Measurements from ENCODE around the gene CD300C. TPM values are rescaled to one million over a fixed set of nuclear protein-coding genes. Genes with fewer than 3 reads are reported as not detected.

CD300C gene
- total RNA-seq, 4 donors from 2014 or later = 0.15 to 1.5 (median 0.75) TPM

DNA sequence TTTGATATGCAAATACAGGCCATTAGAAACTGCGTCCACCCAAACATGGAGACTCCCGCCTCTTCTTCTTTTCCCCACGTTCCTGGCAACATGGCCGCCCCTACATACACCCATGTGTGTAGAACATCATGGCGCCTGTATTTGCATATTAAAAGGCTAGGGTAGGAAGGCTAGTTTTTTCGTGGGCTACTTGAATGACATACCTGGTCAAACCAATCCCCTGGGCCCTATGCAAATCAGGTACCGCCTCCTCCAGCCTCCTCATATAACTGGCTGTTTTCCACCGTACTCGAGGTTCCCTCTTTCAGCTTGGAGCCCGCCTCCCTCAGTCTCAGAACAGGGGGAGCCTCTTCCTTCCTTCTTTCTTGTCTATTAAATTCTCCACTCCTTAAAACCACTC is 13.8 kb downstream of the CD300C start:
- intact Hi-C loops (cut with DNase I; ENCODE audit: low total_unique reads) = no loop called here
- WGBS, 2 donors = 54 to 61% methylated on average over 10 of the region's 10 CpGs
- H3K4me3 ChIP-seq (ENCODE audit: low read depth, poor library complexity, severe bottlenecking) = no peak overlapping the region
- peak; percentile 69 to 88 for DNase-seq (ENCODE audit: low spot score in 2 of 2)
- no peak for TF ChIP-seq POLR2A (IDR thresholded peaks at IDR 0.05)
- TF ChIP-seq, protein P1, sequence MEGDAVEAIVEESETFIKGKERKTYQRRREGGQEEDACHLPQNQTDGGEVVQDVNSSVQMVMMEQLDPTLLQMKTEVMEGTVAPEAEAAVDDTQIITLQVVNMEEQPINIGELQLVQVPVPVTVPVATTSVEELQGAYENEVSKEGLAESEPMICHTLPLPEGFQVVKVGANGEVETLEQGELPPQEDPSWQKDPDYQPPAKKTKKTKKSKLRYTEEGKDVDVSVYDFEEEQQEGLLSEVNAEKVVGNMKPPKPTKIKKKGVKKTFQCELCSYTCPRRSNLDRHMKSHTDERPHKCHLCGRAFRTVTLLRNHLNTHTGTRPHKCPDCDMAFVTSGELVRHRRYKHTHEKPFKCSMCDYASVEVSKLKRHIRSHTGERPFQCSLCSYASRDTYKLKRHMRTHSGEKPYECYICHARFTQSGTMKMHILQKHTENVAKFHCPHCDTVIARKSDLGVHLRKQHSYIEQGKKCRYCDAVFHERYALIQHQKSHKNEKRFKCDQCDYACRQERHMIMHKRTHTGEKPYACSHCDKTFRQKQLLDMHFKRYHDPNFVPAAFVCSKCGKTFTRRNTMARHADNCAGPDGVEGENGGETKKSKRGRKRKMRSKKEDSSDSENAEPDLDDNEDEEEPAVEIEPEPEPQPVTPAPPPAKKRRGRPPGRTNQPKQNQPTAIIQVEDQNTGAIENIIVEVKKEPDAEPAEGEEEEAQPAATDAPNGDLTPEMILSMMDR (IDR thresholded peaks at IDR 0.05) = no peak

DNA sequence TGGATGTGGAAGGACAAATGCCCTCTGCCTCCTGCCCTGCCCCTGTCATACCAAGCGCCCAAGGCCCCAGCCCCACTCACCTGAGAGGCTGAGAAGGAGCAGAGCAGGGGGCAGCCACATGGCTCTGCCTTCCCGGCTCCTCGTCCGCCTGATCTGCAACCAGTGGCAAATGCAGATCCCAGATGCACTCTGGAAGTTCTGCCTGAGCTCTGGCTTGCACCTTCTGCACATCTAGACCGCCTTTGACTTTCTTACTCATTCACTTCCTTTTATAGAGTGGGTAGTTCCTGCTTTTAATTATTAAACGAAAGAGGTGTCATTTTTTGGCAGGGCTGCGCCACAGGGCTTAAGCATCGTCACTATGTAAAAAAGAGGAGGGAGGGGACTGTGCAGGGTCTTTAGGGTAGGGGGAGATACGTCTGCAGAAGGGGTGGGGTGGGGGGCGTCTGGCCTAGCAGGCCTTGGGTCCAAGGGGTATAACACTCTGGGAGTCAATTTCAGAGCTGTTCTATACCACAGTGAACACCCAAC is 14.6 kb downstream of the CD300C start, which contains the start of gene CD300LB:
Gene CD300LB (minus strand): TSS at position 245 of the 531 bp plus-strand sequence. CDS start 125 bp downstream, at position 120.
- no peak within 1 kb of the TSS for H3K4me3 ChIP-seq (ENCODE audit: low read depth, poor library complexity, severe bottlenecking)
- TF ChIP-seq, protein P1 (IDR thresholded peaks at IDR 0.05) = no peak
- no peak for TF ChIP-seq POLR2A (IDR thresholded peaks at IDR 0.05)
- intact Hi-C loops (cut with DNase I; ENCODE audit: low total_unique reads) = no loop called here
- 55 to 65% methylated on average over 10 of the region's 10 CpGs for WGBS, 2 donors
- peak in 1 of 2 donors; percentile 50 for DNase-seq (ENCODE audit: low spot score in 2 of 2)

DNA sequence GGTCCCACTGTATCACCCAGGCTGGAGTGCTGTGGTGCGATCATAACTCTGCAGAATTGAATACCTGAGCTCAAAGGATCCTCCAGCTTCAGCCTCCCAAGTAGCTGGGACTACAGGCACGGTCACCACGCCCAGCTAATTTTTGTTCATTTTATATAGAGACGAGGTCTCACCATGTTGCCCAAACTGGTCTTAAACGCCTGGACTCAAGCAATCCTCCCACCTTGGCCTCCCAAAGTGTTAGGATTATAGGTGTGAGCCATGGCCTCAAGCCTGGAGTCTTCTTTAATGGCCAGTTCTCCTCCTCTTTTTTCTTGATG is 15.1 kb downstream of the CD300C start:
- no peak overlapping the region for H3K4me3 ChIP-seq (ENCODE audit: low read depth, poor library complexity, severe bottlenecking)
- 72 to 78% methylated on average over 5 of the region's 5 CpGs for WGBS, 2 donors
- TF ChIP-seq, protein P1 (IDR thresholded peaks at IDR 0.05) = no peak
- TF ChIP-seq POLR2A (IDR thresholded peaks at IDR 0.05) = no peak
- peak in 1 of 2 donors; percentile 56 for DNase-seq (ENCODE audit: low spot score in 2 of 2)
- intact Hi-C loops (cut with DNase I; ENCODE audit: low total_unique reads) = no loop called here

GRCh38 chr17:74529243-74529642 is 16.7 kb downstream of the CD300C start:
- WGBS, 2 donors = 81 to 83% methylated on average over 5 of the region's 5 CpGs
- no peak overlapping the region for H3K4me3 ChIP-seq (ENCODE audit: low read depth, poor library complexity, severe bottlenecking)
- intact Hi-C loops (cut with DNase I; ENCODE audit: low total_unique reads) = no loop called here
- peak in 1 of 2 donors; percentile 26 for DNase-seq (ENCODE audit: low spot score in 2 of 2)
- TF ChIP-seq, protein P1 (IDR thresholded peaks at IDR 0.05) = no peak
- TF ChIP-seq POLR2A (IDR thresholded peaks at IDR 0.05) = no peak

DNA sequence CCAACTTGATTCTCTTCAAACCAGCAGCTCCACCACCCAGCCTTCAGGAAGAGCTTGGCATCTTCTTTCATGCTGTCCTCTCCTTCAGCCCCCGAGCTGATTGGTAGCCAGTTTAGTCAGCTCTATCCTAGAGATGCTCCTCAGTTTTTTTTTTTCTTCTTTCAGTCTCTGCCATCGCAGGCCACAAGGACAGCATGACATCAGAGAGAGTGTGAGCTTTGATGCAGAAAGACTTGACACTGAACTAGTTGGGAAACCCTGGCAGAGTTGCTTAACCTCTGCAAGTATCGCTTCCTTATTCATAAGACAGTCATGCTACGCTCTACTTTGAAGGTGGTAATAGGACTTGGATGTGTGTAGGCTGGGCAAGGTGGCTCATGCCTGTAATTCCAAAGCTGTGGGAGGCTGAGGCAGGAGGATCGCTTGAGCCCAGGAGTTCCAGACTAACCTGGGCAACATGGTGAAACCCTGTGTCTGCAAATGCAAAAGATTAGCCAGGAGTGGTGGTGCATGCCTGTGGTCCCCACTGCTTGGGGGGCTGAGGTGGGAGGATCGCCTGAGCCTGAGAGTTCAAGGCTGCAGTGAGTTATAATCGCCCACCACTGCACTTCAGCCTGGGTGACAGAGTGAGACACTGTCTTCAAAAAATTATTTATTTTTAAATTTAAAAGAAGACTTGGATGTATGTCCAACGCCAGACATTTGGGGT is 17.3 kb downstream of the CD300C start:
- WGBS, 2 donors = 83% methylated on average over 8 of the region's 8 CpGs
- intact Hi-C loops (cut with DNase I; ENCODE audit: low total_unique reads) = no loop called here
- TF ChIP-seq, protein P1 (IDR thresholded peaks at IDR 0.05) = no peak
- TF ChIP-seq POLR2A (IDR thresholded peaks at IDR 0.05) = no peak
- H3K4me3 ChIP-seq (ENCODE audit: low read depth, poor library complexity, severe bottlenecking) = no peak overlapping the region
- peak in 1 of 2 donors; percentile 73 for DNase-seq (ENCODE audit: low spot score in 2 of 2)
